ENCODE results near the gene ERCC3.

- TF ChIP-seq, protein P1, sequence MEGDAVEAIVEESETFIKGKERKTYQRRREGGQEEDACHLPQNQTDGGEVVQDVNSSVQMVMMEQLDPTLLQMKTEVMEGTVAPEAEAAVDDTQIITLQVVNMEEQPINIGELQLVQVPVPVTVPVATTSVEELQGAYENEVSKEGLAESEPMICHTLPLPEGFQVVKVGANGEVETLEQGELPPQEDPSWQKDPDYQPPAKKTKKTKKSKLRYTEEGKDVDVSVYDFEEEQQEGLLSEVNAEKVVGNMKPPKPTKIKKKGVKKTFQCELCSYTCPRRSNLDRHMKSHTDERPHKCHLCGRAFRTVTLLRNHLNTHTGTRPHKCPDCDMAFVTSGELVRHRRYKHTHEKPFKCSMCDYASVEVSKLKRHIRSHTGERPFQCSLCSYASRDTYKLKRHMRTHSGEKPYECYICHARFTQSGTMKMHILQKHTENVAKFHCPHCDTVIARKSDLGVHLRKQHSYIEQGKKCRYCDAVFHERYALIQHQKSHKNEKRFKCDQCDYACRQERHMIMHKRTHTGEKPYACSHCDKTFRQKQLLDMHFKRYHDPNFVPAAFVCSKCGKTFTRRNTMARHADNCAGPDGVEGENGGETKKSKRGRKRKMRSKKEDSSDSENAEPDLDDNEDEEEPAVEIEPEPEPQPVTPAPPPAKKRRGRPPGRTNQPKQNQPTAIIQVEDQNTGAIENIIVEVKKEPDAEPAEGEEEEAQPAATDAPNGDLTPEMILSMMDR (IDR thresholded peaks at IDR 0.05; ENCODE audit: low read length), result no peak
- TF ChIP-seq EZH2 (IDR thresholded peaks at IDR 0.05; ENCODE audit: borderline replicate concordance, low read length), result no peak
Observed at GRCh38 chr2:127278959-127279358, 15.0 kb downstream of the ERCC3 start.
